Liver (tissue), 9 donors: ENCODE measurements around the gene CTBP1. TPM values are rescaled to one million over a fixed set of nuclear protein-coding genes. Genes with fewer than 3 reads are reported as not detected.

Experiments used
- DNase-seq: peaks from one replicate; pipeline ENCODE4 v3.0.0-alpha.2; 2017; ENCODE audit warnings: low spot score
- H3K27ac ChIP-seq, 2 donors: one replicate each; pipeline ENCODE4 v1.7.0; 2013; ENCODE audit warnings: inconsistent platforms in 2 of 2, low read length in 2 of 2, control low read depth in 1 of 2, low read depth in 1 of 2, mild to moderate bottlenecking in 1 of 2
- H3K27me3 ChIP-seq, 4 donors: one replicate each; pipeline versions ENCODE4 v1.6.1 to v1.7.0; 2013; ENCODE audit warnings: low read length in 3 of 4, inconsistent platforms in 1 of 4, mild to moderate bottlenecking in 1 of 4, moderate library complexity in 1 of 4; ENCODE audit not compliant: control insufficient read depth in 4 of 4, insufficient read depth in 4 of 4
- H3K36me3 ChIP-seq, 4 donors: one replicate each; pipeline versions ENCODE4 v1.6.1 to v1.7.0; 2013; ENCODE audit warnings: low read length in 3 of 4, mild to moderate bottlenecking in 3 of 4, low read depth in 1 of 4, moderate library complexity in 1 of 4; ENCODE audit not compliant: control insufficient read depth in 4 of 4, insufficient read depth in 3 of 4
- H3K4me1 ChIP-seq, 4 donors: one replicate each; pipeline versions ENCODE4 v1.6.1 to v1.7.0; 2013; ENCODE audit warnings: low read length in 3 of 4, mild to moderate bottlenecking in 3 of 4, moderate library complexity in 1 of 4; ENCODE audit not compliant: control insufficient read depth in 4 of 4, insufficient read depth in 4 of 4
- H3K4me3 ChIP-seq, 3 donors: one replicate each; pipeline versions ENCODE4 v1.6.1 to v1.7.0; 2013; ENCODE audit warnings: low read length in 3 of 3, control low read depth in 1 of 3, low read depth in 1 of 3, mild to moderate bottlenecking in 1 of 3
- H3K9ac ChIP-seq, 2 donors: one replicate each; pipeline ENCODE4 v1.7.0; 2013; ENCODE audit warnings: low read length in 2 of 2, mild to moderate bottlenecking in 2 of 2, moderate library complexity in 2 of 2, control low read depth in 1 of 2, low read depth in 1 of 2
- H3K9me3 ChIP-seq, 4 donors: one replicate each; pipeline versions ENCODE4 v1.6.1 to v1.7.0; 2013; ENCODE audit warnings: low read length in 3 of 4; ENCODE audit not compliant: control insufficient read depth in 4 of 4
- EGR1 ChIP-seq, 2 donors: IDR thresholded peaks; 2 replicates each; pipeline ENCODE4 v1.6.1; 2016 to 2018; ENCODE audit warnings: antibody characterized with exemption in 2 of 2, low read depth in 2 of 2
- FOXA1 ChIP-seq: IDR thresholded peaks from 2 replicates; pipeline ENCODE4 v1.6.1; 2016; ENCODE audit warnings: antibody characterized with exemption
- GABPA ChIP-seq, 2 donors: IDR thresholded peaks in 1 of 2; conservative IDR thresholded peaks in 1 of 2; 2 replicates each; pipeline ENCODE4 v1.6.1; 2016; ENCODE audit warnings: antibody characterized with exemption in 2 of 2, mild to moderate bottlenecking in 1 of 2, moderate library complexity in 1 of 2
- HNF4G ChIP-seq: IDR thresholded peaks from 2 replicates; pipeline ENCODE4 v1.6.1; 2016; ENCODE audit warnings: antibody characterized with exemption
- JUND ChIP-seq, 2 donors: IDR thresholded peaks; 2 replicates each; pipeline ENCODE4 v1.6.1; 2016; ENCODE audit warnings: antibody characterized with exemption in 2 of 2
- NR2F2 ChIP-seq: IDR thresholded peaks from 2 replicates; pipeline ENCODE4 v1.6.1; 2016; ENCODE audit warnings: antibody characterized with exemption
- RAD21 ChIP-seq, 2 donors: IDR thresholded peaks; 2 replicates each; pipeline ENCODE4 v1.6.1; 2016; ENCODE audit warnings: antibody characterized with exemption in 2 of 2, mild to moderate bottlenecking in 2 of 2
- RXRA ChIP-seq, 2 donors: IDR thresholded peaks; 2 replicates each; pipeline ENCODE4 v1.6.1; 2017 to 2018; ENCODE audit warnings: antibody characterized with exemption in 2 of 2, mild to moderate bottlenecking in 1 of 2
- SP1 ChIP-seq: IDR thresholded peaks from 2 replicates; pipeline ENCODE4 v1.6.1; 2018; ENCODE audit warnings: antibody characterized with exemption, mild to moderate bottlenecking
- TAF1 ChIP-seq: conservative IDR thresholded peaks from 2 replicates; pipeline ENCODE4 v1.6.1; 2016; ENCODE audit warnings: antibody characterized with exemption, mild to moderate bottlenecking
- WGBS: extraction: QIAGEN DNeasy Blood & Tissue Kit; methylation state at CpG from one replicate; pipeline ENCODE4 v1.1.7; 2013; 5-methylcytosine and 5-hydroxymethylcytosine counted together
- polyA plus RNA-seq, 2 donors: library from polyadenylated mRNA; stranded (reverse) in 1 of 2; unstranded in 1 of 2; fragments of 200-250 nt in 1 of 2; fragments of >200 nt in 1 of 2; fragmentation: Nextera tagmentation in 1 of 2; extraction: Ambion mirVana in 1 of 2; gene quantifications; one replicate each; pipeline versions ENCODE4 v1.2.1 to v1.2.3, GENCODE V29; 2013 to 2015
- total RNA-seq, 2 donors: library from RNA; depleted of rRNA; stranded (reverse); fragments of >200 nt; gene quantifications; one replicate each; pipeline ENCODE4 v1.2.3, GENCODE V29; 2014
- TF ChIP-seq, protein P1 (sequence below): fragments of 150-350 bp; IDR thresholded peaks from 2 replicates; pipeline ENCODE4 v1.5.1; 2017; ENCODE audit warnings: improper control_type of control experiment, low read depth, low read length; ENCODE audit not compliant: missing input control
- TF ChIP-seq, protein P2 (sequence below): IDR thresholded peaks from 2 replicates; pipeline ENCODE4 v1.6.1; 2016; ENCODE audit warnings: antibody characterized with exemption, mild to moderate bottlenecking
- TF ChIP-seq, protein P3 (sequence below): IDR thresholded peaks from 2 replicates; pipeline ENCODE4 v1.6.1; 2016; ENCODE audit warnings: antibody characterized with exemption
- donor health status: healthy.
- donor health status: healthy.
- donor health status: healthy.
- donor health status: healthy.
- donor health status: healthy.

The CTBP1 gene
- total and polyA plus RNA-seq, 4 donors = 27.5 to 156 (median 79.5) TPM

DNA sequence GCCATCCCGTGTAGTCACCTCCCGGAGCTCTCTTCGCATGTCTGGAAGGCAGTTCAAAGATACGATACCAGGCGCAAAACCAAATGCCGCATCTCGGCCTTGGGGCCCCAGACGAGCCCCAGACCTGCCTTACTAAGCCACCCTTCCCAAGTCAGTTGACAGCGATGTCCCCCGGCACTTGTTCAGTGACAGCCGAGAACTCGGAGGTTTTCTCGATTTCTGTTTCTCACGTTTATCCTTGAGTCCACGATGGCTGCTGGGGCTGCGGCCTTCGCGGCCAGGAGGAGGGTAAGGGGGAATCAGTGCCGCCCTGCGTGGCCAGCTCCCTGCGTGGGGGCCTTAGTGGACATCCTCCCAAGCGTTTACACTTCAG is 48.1 kb upstream of the CTBP1 start:
- Histone ChIP-seq H3K36me3 (peaks cover 2 to 16% (median 8%) of the 10 kb centered on the region in 4 donors), H3K4me1 (peaks cover 5 to 20% (median 6%) of the 10 kb centered on the region in 4 donors), H3K9me3 (no peaks in the 10 kb centered on the region), H3K9ac (no peak overlapping the region), H3K27ac (no peak overlapping the region), H3K4me3 (no peak overlapping the region), H3K27me3 (no peaks in the 10 kb centered on the region)
- TF ChIP-seq, protein P1, sequence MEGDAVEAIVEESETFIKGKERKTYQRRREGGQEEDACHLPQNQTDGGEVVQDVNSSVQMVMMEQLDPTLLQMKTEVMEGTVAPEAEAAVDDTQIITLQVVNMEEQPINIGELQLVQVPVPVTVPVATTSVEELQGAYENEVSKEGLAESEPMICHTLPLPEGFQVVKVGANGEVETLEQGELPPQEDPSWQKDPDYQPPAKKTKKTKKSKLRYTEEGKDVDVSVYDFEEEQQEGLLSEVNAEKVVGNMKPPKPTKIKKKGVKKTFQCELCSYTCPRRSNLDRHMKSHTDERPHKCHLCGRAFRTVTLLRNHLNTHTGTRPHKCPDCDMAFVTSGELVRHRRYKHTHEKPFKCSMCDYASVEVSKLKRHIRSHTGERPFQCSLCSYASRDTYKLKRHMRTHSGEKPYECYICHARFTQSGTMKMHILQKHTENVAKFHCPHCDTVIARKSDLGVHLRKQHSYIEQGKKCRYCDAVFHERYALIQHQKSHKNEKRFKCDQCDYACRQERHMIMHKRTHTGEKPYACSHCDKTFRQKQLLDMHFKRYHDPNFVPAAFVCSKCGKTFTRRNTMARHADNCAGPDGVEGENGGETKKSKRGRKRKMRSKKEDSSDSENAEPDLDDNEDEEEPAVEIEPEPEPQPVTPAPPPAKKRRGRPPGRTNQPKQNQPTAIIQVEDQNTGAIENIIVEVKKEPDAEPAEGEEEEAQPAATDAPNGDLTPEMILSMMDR = no peak
- no peak for TF ChIP-seq TAF1
- TF ChIP-seq JUND (IDR thresholded peaks at IDR 0.05) = no peak
- TF ChIP-seq FOXA1 = no peak
- TF ChIP-seq, protein P2, sequence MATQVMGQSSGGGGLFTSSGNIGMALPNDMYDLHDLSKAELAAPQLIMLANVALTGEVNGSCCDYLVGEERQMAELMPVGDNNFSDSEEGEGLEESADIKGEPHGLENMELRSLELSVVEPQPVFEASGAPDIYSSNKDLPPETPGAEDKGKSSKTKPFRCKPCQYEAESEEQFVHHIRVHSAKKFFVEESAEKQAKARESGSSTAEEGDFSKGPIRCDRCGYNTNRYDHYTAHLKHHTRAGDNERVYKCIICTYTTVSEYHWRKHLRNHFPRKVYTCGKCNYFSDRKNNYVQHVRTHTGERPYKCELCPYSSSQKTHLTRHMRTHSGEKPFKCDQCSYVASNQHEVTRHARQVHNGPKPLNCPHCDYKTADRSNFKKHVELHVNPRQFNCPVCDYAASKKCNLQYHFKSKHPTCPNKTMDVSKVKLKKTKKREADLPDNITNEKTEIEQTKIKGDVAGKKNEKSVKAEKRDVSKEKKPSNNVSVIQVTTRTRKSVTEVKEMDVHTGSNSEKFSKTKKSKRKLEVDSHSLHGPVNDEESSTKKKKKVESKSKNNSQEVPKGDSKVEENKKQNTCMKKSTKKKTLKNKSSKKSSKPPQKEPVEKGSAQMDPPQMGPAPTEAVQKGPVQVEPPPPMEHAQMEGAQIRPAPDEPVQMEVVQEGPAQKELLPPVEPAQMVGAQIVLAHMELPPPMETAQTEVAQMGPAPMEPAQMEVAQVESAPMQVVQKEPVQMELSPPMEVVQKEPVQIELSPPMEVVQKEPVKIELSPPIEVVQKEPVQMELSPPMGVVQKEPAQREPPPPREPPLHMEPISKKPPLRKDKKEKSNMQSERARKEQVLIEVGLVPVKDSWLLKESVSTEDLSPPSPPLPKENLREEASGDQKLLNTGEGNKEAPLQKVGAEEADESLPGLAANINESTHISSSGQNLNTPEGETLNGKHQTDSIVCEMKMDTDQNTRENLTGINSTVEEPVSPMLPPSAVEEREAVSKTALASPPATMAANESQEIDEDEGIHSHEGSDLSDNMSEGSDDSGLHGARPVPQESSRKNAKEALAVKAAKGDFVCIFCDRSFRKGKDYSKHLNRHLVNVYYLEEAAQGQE = no peak
- no peak for TF ChIP-seq GABPA (IDR thresholded peaks at IDR 0.05 in 1 of 2, conservative IDR thresholded peaks at IDR 0.05 in 1 of 2)
- no peak for TF ChIP-seq RAD21 (IDR thresholded peaks at IDR 0.05)
- TF ChIP-seq, protein P3, sequence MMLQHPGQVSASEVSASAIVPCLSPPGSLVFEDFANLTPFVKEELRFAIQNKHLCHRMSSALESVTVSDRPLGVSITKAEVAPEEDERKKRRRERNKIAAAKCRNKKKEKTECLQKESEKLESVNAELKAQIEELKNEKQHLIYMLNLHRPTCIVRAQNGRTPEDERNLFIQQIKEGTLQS = no peak
- DNase-seq = no peak
- 94% methylated on average over 22 of the region's 22 CpGs for WGBS

DNA sequence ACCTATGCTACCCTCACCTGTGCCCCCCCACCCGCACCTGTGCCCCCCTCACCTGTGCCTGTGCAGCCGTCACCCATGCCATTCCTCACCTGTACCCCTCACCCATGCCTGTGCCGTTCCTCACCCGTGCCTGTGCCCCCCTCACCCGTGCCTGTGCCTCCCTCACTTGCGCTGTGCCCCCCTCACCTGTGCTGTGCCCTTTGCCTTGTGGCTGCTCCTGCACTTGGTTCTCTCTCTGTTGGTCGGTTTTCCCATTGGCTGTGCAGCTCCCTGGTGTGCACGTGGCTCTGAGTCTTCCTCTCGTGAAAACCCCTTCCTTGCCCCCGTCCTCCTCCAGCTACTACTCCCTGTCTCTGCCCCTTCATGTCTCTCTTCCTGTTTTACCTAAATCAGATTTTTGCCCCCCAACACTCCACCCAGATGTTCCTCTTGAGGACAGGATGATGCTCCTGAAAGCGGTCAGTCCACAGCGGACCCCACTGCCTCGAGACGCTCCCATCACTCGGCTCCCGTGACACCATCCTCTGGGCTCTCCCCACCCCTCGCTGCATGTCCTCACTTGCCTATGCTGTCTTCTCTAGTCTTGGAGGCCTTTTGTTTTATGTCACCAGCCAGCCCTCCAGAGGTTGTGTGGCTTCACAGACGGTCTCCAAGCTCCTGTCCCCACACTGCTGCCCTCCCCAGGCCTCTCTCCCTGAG is 47.5 kb upstream of the CTBP1 start:
- Histone ChIP-seq H3K27ac (no peak overlapping the region), H3K9ac (no peak overlapping the region), H3K4me1 (peaks cover 8 to 25% (median 10%) of the 10 kb centered on the region in 4 donors), H3K36me3 (peaks cover 3 to 16% (median 8%) of the 10 kb centered on the region in 4 donors), H3K4me3 (no peak overlapping the region), H3K9me3 (no peaks in the 10 kb centered on the region), H3K27me3 (no peaks in the 10 kb centered on the region)
- 93% methylated on average over 18 of the region's 18 CpGs for WGBS
- no peak for TF ChIP-seq SP1
- no peak for TF ChIP-seq NR2F2
- TF ChIP-seq RXRA (IDR thresholded peaks at IDR 0.05) = no peak
- TF ChIP-seq TAF1 = no peak
- TF ChIP-seq EGR1 (IDR thresholded peaks at IDR 0.05; ENCODE audit: low read depth in 2 of 2) = no peak
- TF ChIP-seq FOXA1 = no peak
- no peak for TF ChIP-seq GABPA (IDR thresholded peaks at IDR 0.05 in 1 of 2, conservative IDR thresholded peaks at IDR 0.05 in 1 of 2)
- TF ChIP-seq JUND (IDR thresholded peaks at IDR 0.05) = no peak
- TF ChIP-seq, protein P1 = no peak
- TF ChIP-seq, protein P3 = no peak
- no peak for TF ChIP-seq HNF4G
- DNase-seq = no peak
